Fibroblast of the aortic adventitia (primary cell): ENCODE data around the gene THSD7A. TPM values are rescaled to one million over a fixed set of nuclear protein-coding genes. Genes with fewer than 3 reads are reported as not detected.

Experiments
- DNase-seq: peaks from one replicate; pipeline ENCODE4 v3.0.0-alpha.2; 2010; ENCODE audit warnings: low read depth
- H3K4me3 ChIP-seq: 2 replicates; pipeline ENCODE4 v1.5.1; 2011; ENCODE audit warnings: low read depth, mild to moderate bottlenecking, control low read depth, low read length, moderate library complexity
- total RNA-seq: library from RNA; depleted of rRNA; stranded (reverse); fragments of >200 nt; gene quantifications from 2 replicates; pipeline ENCODE4 v1.2.3, GENCODE V29; 2012; ENCODE audit warnings: low replicate concordance
- TF ChIP-seq, protein P1 (sequence below): IDR thresholded peaks from 2 replicates; pipeline ENCODE4 v1.5.1; 2011; ENCODE audit warnings: mild to moderate bottlenecking, low read length, control low read depth, inconsistent platforms; ENCODE audit not compliant: insufficient read depth

Gene THSD7A
- total RNA-seq, 1 donor = 2.5 TPM

DNA sequence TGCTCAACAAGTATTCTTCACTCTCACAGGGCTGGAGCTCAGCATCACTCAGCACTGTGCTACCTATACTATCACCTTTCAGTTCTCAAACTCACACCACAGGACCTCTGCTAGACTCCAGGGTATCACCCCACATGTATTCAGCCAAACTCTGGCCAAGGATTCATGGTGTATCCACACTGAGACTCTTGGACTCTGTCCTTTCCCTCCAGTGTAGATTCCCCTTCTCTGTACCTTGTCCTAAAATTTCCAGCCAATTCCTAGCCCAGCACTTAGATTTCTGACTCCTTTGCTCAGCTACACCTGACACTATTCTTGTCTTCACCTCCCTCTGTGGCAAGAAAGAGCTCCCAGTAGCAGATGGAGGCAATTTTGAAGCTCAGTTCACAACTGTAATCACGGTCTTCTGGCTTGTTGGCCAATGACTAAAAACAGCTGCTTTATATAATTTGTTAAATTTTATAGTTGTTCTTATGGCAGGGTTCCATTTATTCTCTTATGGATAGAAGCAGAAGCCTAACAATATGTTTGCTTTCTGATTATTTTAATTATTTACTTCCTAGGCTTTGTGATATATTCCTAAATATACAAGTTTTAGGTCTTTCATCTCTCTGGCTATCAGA lies 258.8 kb downstream of the THSD7A start:
- H3K4me3 ChIP-seq = no peak overlapping the region
- TF ChIP-seq, protein P1, sequence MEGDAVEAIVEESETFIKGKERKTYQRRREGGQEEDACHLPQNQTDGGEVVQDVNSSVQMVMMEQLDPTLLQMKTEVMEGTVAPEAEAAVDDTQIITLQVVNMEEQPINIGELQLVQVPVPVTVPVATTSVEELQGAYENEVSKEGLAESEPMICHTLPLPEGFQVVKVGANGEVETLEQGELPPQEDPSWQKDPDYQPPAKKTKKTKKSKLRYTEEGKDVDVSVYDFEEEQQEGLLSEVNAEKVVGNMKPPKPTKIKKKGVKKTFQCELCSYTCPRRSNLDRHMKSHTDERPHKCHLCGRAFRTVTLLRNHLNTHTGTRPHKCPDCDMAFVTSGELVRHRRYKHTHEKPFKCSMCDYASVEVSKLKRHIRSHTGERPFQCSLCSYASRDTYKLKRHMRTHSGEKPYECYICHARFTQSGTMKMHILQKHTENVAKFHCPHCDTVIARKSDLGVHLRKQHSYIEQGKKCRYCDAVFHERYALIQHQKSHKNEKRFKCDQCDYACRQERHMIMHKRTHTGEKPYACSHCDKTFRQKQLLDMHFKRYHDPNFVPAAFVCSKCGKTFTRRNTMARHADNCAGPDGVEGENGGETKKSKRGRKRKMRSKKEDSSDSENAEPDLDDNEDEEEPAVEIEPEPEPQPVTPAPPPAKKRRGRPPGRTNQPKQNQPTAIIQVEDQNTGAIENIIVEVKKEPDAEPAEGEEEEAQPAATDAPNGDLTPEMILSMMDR = no peak
- no peak for DNase-seq

DNA sequence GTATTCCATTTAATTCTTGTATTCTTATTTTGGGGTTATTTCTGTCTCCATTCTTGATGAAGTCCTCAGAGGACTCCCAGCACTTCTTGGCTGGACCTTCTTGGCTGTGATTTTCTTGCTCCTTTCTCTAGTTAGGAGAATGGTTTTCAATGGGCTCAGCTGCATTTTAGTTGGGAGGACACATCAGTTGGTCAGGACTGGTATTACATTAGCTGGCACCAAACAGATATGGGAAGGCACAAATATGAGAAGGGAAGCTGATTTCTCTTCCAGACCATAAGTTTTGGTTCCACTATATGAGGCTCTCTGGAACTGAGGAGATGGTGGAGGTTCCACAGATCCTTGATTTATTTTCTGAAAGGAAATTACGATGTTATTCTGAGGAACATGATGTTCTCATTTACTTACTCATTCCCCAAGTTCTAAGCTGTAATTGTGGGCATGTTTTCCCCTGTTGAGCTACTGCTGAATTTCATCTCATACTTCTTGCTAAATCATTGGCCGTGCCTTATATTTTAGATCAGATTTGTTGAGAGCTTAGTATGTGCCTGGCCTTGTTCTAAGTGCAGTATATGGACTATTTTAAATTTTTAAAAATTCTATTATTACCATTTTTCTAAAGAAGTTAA lies 261.0 kb downstream of the THSD7A start:
- no peak overlapping the region for H3K4me3 ChIP-seq
- DNase-seq = no peak
- TF ChIP-seq, protein P1 = no peak

DNA sequence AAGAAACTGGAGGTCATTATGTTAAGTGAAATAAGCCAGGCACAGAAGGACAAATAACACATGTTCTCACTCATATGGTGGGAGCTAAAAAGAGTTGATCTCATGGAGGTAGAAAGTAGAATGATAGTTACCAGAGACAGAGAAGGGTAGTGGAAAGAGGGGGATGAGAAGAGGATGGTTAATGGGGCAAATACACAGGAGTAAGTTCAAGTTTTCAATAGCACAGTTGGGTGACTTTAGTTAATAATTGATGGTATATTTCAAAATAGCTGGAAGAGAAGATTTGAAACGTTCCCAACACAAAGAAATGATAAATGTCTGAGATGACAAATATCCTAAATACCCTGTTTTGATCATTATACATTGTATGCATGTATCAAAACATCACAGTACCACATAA lies 261.8 kb downstream of the THSD7A start:
- H3K4me3 ChIP-seq = no peak overlapping the region
- TF ChIP-seq, protein P1 = no peak
- DNase-seq = no peak

DNA sequence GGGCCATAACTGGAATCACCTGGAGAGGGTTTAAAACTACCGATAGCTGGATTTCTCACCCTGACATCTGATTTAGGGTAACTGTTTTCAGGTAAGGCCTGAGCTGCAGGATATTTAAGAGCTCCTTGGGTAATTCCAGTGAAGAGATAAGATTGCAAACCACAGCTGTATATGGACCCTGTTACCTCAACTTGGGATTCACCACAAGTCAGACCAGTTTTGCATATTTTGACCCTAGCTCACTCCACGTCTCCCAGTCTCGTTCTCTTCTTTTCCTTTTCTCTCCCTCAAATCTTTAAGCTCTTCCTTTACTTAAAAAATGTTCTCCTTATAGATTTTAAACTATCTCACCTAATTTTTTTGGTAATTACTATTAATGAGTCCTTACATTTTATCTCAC lies 264.4 kb downstream of the THSD7A start:
- TF ChIP-seq, protein P1 = no peak
- H3K4me3 ChIP-seq = no peak overlapping the region
- no peak for DNase-seq

DNA sequence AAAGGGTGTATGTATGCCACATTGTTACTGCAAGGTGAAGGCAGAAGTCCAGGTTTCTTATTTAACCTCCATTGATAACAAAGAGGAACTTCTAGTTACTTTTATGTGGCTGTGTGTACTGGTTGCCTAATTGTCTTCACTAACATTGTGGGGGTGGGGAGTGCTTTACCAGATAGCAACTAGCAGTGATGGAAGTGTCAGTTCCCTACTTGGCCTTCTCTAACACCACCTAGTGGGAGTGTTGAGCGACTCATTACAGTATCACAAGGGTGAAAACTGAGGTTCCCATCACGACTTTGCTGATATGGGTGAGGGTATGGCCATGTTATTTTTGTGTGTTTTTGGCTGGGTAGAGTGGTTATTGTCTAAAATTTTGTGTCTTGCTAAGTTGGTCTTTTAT lies 274.4 kb downstream of the THSD7A start:
- no peak overlapping the region for H3K4me3 ChIP-seq
- DNase-seq = no peak
- TF ChIP-seq, protein P1 = no peak

DNA sequence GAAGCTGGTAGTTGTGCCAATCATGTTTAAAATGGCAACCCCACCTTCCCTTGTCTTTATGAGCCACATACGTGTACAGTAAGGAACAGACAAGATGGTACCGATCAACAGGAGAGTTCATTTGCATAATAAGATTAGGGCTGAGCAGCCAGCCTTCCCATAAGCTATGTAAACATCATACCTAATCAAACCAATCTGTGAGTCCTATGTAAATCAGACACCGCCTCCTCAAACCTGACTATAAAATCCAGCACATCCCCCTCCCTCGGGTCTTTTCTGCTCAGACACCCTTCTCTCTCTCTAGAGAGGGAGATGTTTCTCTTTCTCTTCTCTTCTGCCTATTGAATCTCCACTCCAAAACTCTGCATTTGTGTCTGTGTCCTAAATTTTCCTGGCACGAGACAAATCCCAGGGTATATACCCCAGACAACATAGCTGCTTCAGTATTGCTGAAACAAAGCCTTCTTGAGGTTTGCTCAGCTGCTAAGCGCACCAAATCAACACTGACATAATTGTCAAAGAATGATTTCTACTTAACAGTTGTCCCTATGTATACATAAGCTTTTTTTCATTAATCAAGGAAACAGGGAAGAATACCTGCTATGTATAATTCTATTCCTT lies 279.2 kb downstream of the THSD7A start:
- no peak overlapping the region for H3K4me3 ChIP-seq
- TF ChIP-seq, protein P1 = no peak
- no peak for DNase-seq
